H1 (cell line): ENCODE results near the gene RPP14.

Source experiments
- CBX5 ChIP-seq: fragments of 300-800, 300-1000 bp; sonication (generic); IDR thresholded peaks from 2 replicates; pipeline ENCODE4 v1.7.1; 2016; ENCODE audit warnings: antibody characterized with exemption, low read length, low read depth
- CHD2 ChIP-seq: IDR thresholded peaks from 2 replicates; pipeline ENCODE4 v1.6.1; 2012; ENCODE audit warnings: low read length, improper control_type of control experiment
- EZH2 ChIP-seq: fragments of 200-600 bp; sonication (generic); IDR thresholded peaks from 2 replicates; pipeline ENCODE4 v1.7.1; 2012; ENCODE audit warnings: low read depth, mild to moderate bottlenecking, moderate library complexity, low read length, inconsistent platforms; ENCODE audit not compliant: severe bottlenecking
- FOSL1 ChIP-seq: IDR thresholded peaks from 2 replicates; pipeline ENCODE4 v1.6.1; 2011; ENCODE audit warnings: mild to moderate bottlenecking, low read depth, low read length, moderate library complexity; ENCODE audit not compliant: insufficient read depth
- MAFK ChIP-seq: IDR thresholded peaks from 2 replicates; pipeline ENCODE4 v1.6.1; 2012; ENCODE audit warnings: low read depth, mild to moderate bottlenecking, improper control_type of control experiment, low read length
- POLR2A ChIP-seq, 2 experiments: IDR thresholded peaks; 1 replicate in 1 of 2; 2 replicates in 1 of 2; pipeline ENCODE4 v1.6.1; 2011; ENCODE audit warnings: low read depth in 2 of 2, low read length in 2 of 2, mild to moderate bottlenecking in 2 of 2; ENCODE audit errors: control extremely low read depth in 1 of 2
- SP1 ChIP-seq: IDR thresholded peaks from 2 replicates; pipeline ENCODE4 v1.6.1; 2011; ENCODE audit warnings: low read depth, low read length
- SRF ChIP-seq: IDR thresholded peaks from 2 replicates; pipeline ENCODE4 v1.6.1; 2011; ENCODE audit warnings: mild to moderate bottlenecking, low read depth, low read length, moderate library complexity
- YY1 ChIP-seq: IDR thresholded peaks from 2 replicates; pipeline ENCODE4 v1.6.1; 2011; ENCODE audit warnings: low read depth, mild to moderate bottlenecking, low read length
- TF ChIP-seq, protein P1 (sequence below), 3 experiments: IDR thresholded peaks; 1 replicate in 2 of 3; 2 replicates in 1 of 3; pipeline versions ENCODE4 v1.5.1 to v1.6.1; 2011; ENCODE audit warnings: low read length in 3 of 3, mild to moderate bottlenecking in 3 of 3, inconsistent platforms in 2 of 3, low read depth in 1 of 3, moderate library complexity in 1 of 3; ENCODE audit not compliant: insufficient read depth in 1 of 3; ENCODE audit errors: control extremely low read depth in 1 of 3

DNA sequence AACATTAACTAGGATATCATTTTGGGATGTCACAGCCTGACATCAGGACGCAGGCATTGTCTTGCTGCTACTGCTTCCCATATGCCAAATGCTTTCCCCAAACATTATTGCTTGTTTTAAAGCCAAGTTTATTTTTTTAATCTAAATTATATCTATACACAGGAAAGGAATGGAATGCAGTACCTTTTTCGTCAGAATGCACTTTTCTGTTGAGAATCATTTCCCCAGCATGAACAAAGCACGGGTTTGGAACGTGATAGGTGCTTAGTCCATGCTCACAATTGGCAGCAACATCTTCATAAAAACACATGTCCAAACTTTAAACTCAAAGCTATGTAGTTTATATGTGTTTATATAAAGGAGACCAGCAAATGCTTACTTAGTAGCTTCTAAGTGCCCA is 52.8 kb downstream of the RPP14 start:
- no peak for TF ChIP-seq EZH2
- TF ChIP-seq CBX5 = no peak
- TF ChIP-seq YY1 = no peak
- no peak for TF ChIP-seq POLR2A (IDR thresholded peaks at IDR 0.05; ENCODE audit: control extremely low read depth in 1 of 2, low read depth in 2 of 2, low read length in 2 of 2)
- no peak for TF ChIP-seq SP1
- TF ChIP-seq, protein P1, sequence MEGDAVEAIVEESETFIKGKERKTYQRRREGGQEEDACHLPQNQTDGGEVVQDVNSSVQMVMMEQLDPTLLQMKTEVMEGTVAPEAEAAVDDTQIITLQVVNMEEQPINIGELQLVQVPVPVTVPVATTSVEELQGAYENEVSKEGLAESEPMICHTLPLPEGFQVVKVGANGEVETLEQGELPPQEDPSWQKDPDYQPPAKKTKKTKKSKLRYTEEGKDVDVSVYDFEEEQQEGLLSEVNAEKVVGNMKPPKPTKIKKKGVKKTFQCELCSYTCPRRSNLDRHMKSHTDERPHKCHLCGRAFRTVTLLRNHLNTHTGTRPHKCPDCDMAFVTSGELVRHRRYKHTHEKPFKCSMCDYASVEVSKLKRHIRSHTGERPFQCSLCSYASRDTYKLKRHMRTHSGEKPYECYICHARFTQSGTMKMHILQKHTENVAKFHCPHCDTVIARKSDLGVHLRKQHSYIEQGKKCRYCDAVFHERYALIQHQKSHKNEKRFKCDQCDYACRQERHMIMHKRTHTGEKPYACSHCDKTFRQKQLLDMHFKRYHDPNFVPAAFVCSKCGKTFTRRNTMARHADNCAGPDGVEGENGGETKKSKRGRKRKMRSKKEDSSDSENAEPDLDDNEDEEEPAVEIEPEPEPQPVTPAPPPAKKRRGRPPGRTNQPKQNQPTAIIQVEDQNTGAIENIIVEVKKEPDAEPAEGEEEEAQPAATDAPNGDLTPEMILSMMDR (IDR thresholded peaks at IDR 0.05; ENCODE audit: control extremely low read depth in 1 of 3, insufficient read depth in 1 of 3, low read depth in 1 of 3, low read length in 3 of 3) = no peak
- TF ChIP-seq SRF = no peak
- no peak for TF ChIP-seq CHD2
- TF ChIP-seq MAFK = no peak
- TF ChIP-seq FOSL1 = no peak
